ENCODE data around the gene PLAU. TPM values are rescaled to one million over a fixed set of nuclear protein-coding genes. Genes with fewer than 3 reads are reported as not detected.
A peak's percentile ranks its signal among the peaks of the same experiment; 100 is the strongest.
"Not testable (repeated sequence)": the region's sequence is repeated elsewhere in the genome, so short reads cannot be mapped to it uniquely, and the experiment has no call there.

The PLAU gene
- polyA plus RNA-seq, 3 donors, result 3.6 to 175 (median 29.8) TPM

GRCh38 chr10:73890830-73891229 is 20.1 kb upstream of the PLAU start:
- WGBS, 3 donors, result 61 to 82% (median 63%) methylated on average over 3 of the region's 3 CpGs
- H3K27ac ChIP-seq (ENCODE audit: low read depth, low read length), result not testable (repeated sequence)

GRCh38 chr10:73891540-73891939 is 19.4 kb upstream of the PLAU start:
- WGBS, 3 donors, result 80 to 85% (median 85%) methylated on average over 5 of the region's 5 CpGs

GRCh38 chr10:73892310-73893030 is 18.5 kb upstream of the PLAU start:
- WGBS, 3 donors, result 73 to 82% (median 79%) methylated on average over 10 of the region's 10 CpGs
- H3K27ac ChIP-seq (ENCODE audit: low read depth, low read length), result no peak overlapping the region

More at GRCh38 chr10:73891540-73891939, 19.4 kb upstream of the PLAU start:
- no peak overlapping the region for H3K27ac ChIP-seq (ENCODE audit: low read depth, low read length)

- no peak overlapping the region for H3K27ac ChIP-seq (ENCODE audit: low read depth, low read length)
- WGBS, 3 donors, result 75 to 83% (median 80%) methylated on average over 8 of the region's 8 CpGs
Measured at GRCh38 chr10:73893426-73893825, 17.5 kb upstream of the PLAU start.

GRCh38 chr10:73894245-73894971 is 16.5 kb upstream of the PLAU start:
- H3K27ac ChIP-seq (ENCODE audit: low read depth, low read length), result no peak overlapping the region
- 56 to 77% (median 69%) methylated on average over 6 of the region's 6 CpGs for WGBS, 3 donors

- 92 to 98% (median 96%) methylated on average over 8 to 9 of the region's 9 CpGs for WGBS, 3 donors
- not testable (repeated sequence) for H3K27ac ChIP-seq (ENCODE audit: low read depth, low read length)
Measured at GRCh38 chr10:73895381-73895780, 15.6 kb upstream of the PLAU start.

GRCh38 chr10:73897693-73898092 is 13.2 kb upstream of the PLAU start:
- no peak overlapping the region for H3K27ac ChIP-seq (ENCODE audit: low read depth, low read length)
- 94 to 100% (median 100%) methylated on average over 1 of the region's 1 CpG for WGBS, 3 donors

- H3K27ac ChIP-seq (ENCODE audit: low read depth, low read length), result no peak overlapping the region
- 38 to 69% (median 63%) methylated on average over 2 of the region's 2 CpGs for WGBS, 3 donors
Measured at GRCh38 chr10:73898730-73899410, 12.1 kb upstream of the PLAU start.

- WGBS, 3 donors, result 45 to 53% (median 49%) methylated on average over 4 of the region's 4 CpGs
- no peak overlapping the region for H3K27ac ChIP-seq (ENCODE audit: low read depth, low read length)
Measured at GRCh38 chr10:73899423-73899822, 11.5 kb upstream of the PLAU start.

GRCh38 chr10:73900064-73900463 is 10.9 kb upstream of the PLAU start:
- no peak overlapping the region for H3K27ac ChIP-seq (ENCODE audit: low read depth, low read length)
- WGBS, 3 donors, result 74 to 87% (median 79%) methylated on average over 5 of the region's 5 CpGs

- WGBS, 3 donors, result 62 to 84% (median 75%) methylated on average over 6 of the region's 6 CpGs
- H3K27ac ChIP-seq (ENCODE audit: low read depth, low read length), result no peak overlapping the region
Measured at GRCh38 chr10:73901261-73901660, 9.7 kb upstream of the PLAU start.

- H3K27ac ChIP-seq (ENCODE audit: low read depth, low read length), result no peak overlapping the region
- WGBS, 3 donors, result 74 to 96% (median 83%) methylated on average over 2 of the region's 2 CpGs
Measured at GRCh38 chr10:73902351-73902750, 8.6 kb upstream of the PLAU start.

- WGBS, 3 donors, result 69 to 91% (median 84%) methylated on average over 4 of the region's 4 CpGs
- H3K27ac ChIP-seq (ENCODE audit: low read depth, low read length), result no peak overlapping the region
Measured at GRCh38 chr10:73905256-73906020, 5.5 kb upstream of the PLAU start.

GRCh38 chr10:73906524-73907447 is 4.1 kb upstream of the PLAU start:
- 35 to 72% (median 36%) methylated on average over 8 of the region's 8 CpGs for WGBS, 3 donors
- H3K27ac ChIP-seq (ENCODE audit: low read depth, low read length), result peak overlapping the region; percentile 51

- 51 to 84% (median 54%) methylated on average over 6 of the region's 6 CpGs for WGBS, 3 donors
- H3K27ac ChIP-seq (ENCODE audit: low read depth, low read length), result no peak overlapping the region
Measured at GRCh38 chr10:73907841-73908517, 3.0 kb upstream of the PLAU start.

GRCh38 chr10:73908853-73909539 is 1.9 kb upstream of the PLAU start:
- WGBS, 3 donors, result 11 to 63% (median 16%) methylated on average over 10 of the region's 10 CpGs
- peak overlapping the region; percentile 52 for H3K27ac ChIP-seq (ENCODE audit: low read depth, low read length)
